ENCODE measurements around the gene CD3E. TPM values are rescaled to one million over a fixed set of nuclear protein-coding genes. Genes with fewer than 3 reads are reported as not detected.

The CD3E gene
- total and polyA plus RNA-seq, 4 donors, result 4.4 to 5.7 (median 5.2) TPM

- Histone ChIP-seq H3K4me1 (ENCODE audit: control insufficient read depth in 5 of 5, insufficient read depth in 5 of 5, low read length in 5 of 5) (no peaks in the 10 kb centered on the region), H3K27me3 (ENCODE audit: control insufficient read depth in 3 of 3, insufficient read depth in 3 of 3, low read length in 2 of 3) (no peaks in the 10 kb centered on the region), H3K27ac (ENCODE audit: low read depth in 1 of 2, low read length in 1 of 2) (no peak overlapping the region), H3K4me3 (no peak overlapping the region), H3K9me3 (ENCODE audit: control insufficient read depth in 4 of 4, insufficient read depth in 3 of 4, low read length in 3 of 4) (no peaks in the 10 kb centered on the region), H3K36me3 (ENCODE audit: control insufficient read depth in 4 of 4, insufficient read depth in 4 of 4, low read length in 4 of 4) (no peaks in the 10 kb centered on the region), H3K9ac (ENCODE audit: insufficient read depth in 1 of 2, low read length in 2 of 2) (no peak overlapping the region)
- ATAC-seq (ENCODE audit: insufficient read depth, low FRiP score), result no peak
- no peak for DNase-seq
- TF ChIP-seq CTCF (IDR thresholded peaks at IDR 0.05; ENCODE audit: control extremely low read depth, extremely low read depth), result no peak
- 80 to 86% methylated on average over 9 of the region's 9 CpGs for WGBS, 2 donors
These were observed 38.7 kb downstream of the CD3E start for GRCh38 chr11:118343248-118343647.

- Histone ChIP-seq H3K9ac (ENCODE audit: insufficient read depth in 1 of 2, low read length in 2 of 2) (no peak within 1 kb of the TSS), H3K9me3 (ENCODE audit: control insufficient read depth in 4 of 4, insufficient read depth in 3 of 4, low read length in 3 of 4) (no peaks in the 10 kb centered on the region), H3K27ac (ENCODE audit: low read depth in 1 of 2, low read length in 1 of 2) (no peak within 1 kb of the TSS), H3K4me1 (ENCODE audit: control insufficient read depth in 5 of 5, insufficient read depth in 5 of 5, low read length in 5 of 5) (no peaks in the 10 kb centered on the region), H3K36me3 (ENCODE audit: control insufficient read depth in 4 of 4, insufficient read depth in 4 of 4, low read length in 4 of 4) (no peaks in the 10 kb centered on the region), H3K27me3 (ENCODE audit: control insufficient read depth in 3 of 3, insufficient read depth in 3 of 3, low read length in 2 of 3) (no peaks in the 10 kb centered on the region), H3K4me3 (no peak within 1 kb of the TSS)
- no peak for TF ChIP-seq CTCF (IDR thresholded peaks at IDR 0.05; ENCODE audit: control extremely low read depth, extremely low read depth)
- 78 to 88% methylated on average over 6 of the region's 6 CpGs for WGBS, 2 donors
- ATAC-seq (ENCODE audit: insufficient read depth, low FRiP score) (no peak), DNase-seq (no peak)
These were observed 39.5 kb downstream of the CD3E start, which contains the start of gene CD3G for GRCh38 chr11:118343981-118344515. TSS of gene CD3G (plus strand) at chr11:118344344. CDS start at chr11:118344424, 80 bp downstream.

- H3K4me1 ChIP-seq (ENCODE audit: control insufficient read depth in 5 of 5, insufficient read depth in 5 of 5, low read length in 5 of 5), result no peaks in the 10 kb centered on the region
- H3K27ac ChIP-seq (ENCODE audit: low read depth in 1 of 2, low read length in 1 of 2), result no peak overlapping the region
- no peak for TF ChIP-seq CTCF (IDR thresholded peaks at IDR 0.05; ENCODE audit: control extremely low read depth, extremely low read depth)
- ATAC-seq (ENCODE audit: insufficient read depth, low FRiP score) (no peak), DNase-seq (no peak)
- 70 to 81% methylated on average over 6 of the region's 6 CpGs for WGBS, 2 donors
- H3K4me3 ChIP-seq, result no peak overlapping the region
- H3K9ac ChIP-seq (ENCODE audit: insufficient read depth in 1 of 2, low read length in 2 of 2), result no peak overlapping the region
- H3K36me3 ChIP-seq (ENCODE audit: control insufficient read depth in 4 of 4, insufficient read depth in 4 of 4, low read length in 4 of 4), result no peaks in the 10 kb centered on the region
- no peaks in the 10 kb centered on the region for H3K9me3 ChIP-seq (ENCODE audit: control insufficient read depth in 4 of 4, insufficient read depth in 3 of 4, low read length in 3 of 4)
- no peaks in the 10 kb centered on the region for H3K27me3 ChIP-seq (ENCODE audit: control insufficient read depth in 3 of 3, insufficient read depth in 3 of 3, low read length in 2 of 3)
These were observed 44.9 kb downstream of the CD3E start for GRCh38 chr11:118349475-118349874.

All from lung (tissue), 12 donors.